H1 (cell line): ENCODE measurements around the gene TSHZ2. TPM values are rescaled to one million over a fixed set of nuclear protein-coding genes. Genes with fewer than 3 reads are reported as not detected.

Experiments
- CTCF ChIA-PET: fragments of 300-600 bp; sonication (Branson Sonifier 250); formaldehyde crosslinking; loops from one replicate; lab custom pipeline; 2021; ENCODE audit not compliant: partially characterized antibody; lab: Charles Lee
- POLR2A ChIA-PET: fragments of 300-600 bp; sonication (Branson Sonifier 250); formaldehyde crosslinking; loops from one replicate; lab custom pipeline; 2021; ENCODE audit warnings: inconsistent platforms; ENCODE audit not compliant: partially characterized antibody; lab: Charles Lee
- DNase-seq, 2 experiments: peaks; one replicate each; pipeline versions ENCODE4 v3.0.0 to v3.0.0-alpha.2; 2010 to 2022; ENCODE audit warnings: low spot score in 2 of 2, low read depth in 1 of 2, mixed read lengths in 1 of 2
- FAIRE-seq: peaks from 2 replicates; lab custom pipeline; 2011; peaks lifted over from hg19 to GRCh38; lab: Jason Lieb, UNC
- H2AFZ ChIP-seq: 2 replicates; pipeline ENCODE4 v1.8.1; 2012; ENCODE audit warnings: low read length, inconsistent platforms
- H2AK5ac ChIP-seq: 2 replicates; pipeline ENCODE4 v1.6.1; 2013; ENCODE audit warnings: low read depth, low read length
- H2BK120ac ChIP-seq: replicated peaks from 2 replicates; pipeline ENCODE3; 2013; ENCODE audit warnings: low read depth, low read length, inconsistent platforms
- H2BK12ac ChIP-seq: 2 replicates; pipeline ENCODE4 v1.6.1; 2013; ENCODE audit warnings: low read depth, low read length
- H2BK15ac ChIP-seq: 2 replicates; pipeline ENCODE4 v1.6.1; 2013; ENCODE audit warnings: low read length
- H2BK20ac ChIP-seq: 2 replicates; pipeline ENCODE4 v1.6.1; 2013; ENCODE audit warnings: low read length
- H2BK5ac ChIP-seq: 2 replicates; pipeline ENCODE4 v1.6.1; 2013; ENCODE audit warnings: low read depth, low read length
- H3K14ac ChIP-seq: 2 replicates; pipeline ENCODE4 v1.6.1; 2013; ENCODE audit warnings: inconsistent platforms; ENCODE audit not compliant: insufficient read length
- H3K18ac ChIP-seq: 2 replicates; pipeline ENCODE4 v1.6.1; 2013; ENCODE audit warnings: low read length; ENCODE audit errors: extremely low read depth
- H3K23ac ChIP-seq: 2 replicates; pipeline ENCODE4 v1.6.1; 2013; ENCODE audit warnings: inconsistent platforms; ENCODE audit not compliant: insufficient read length
- H3K23me2 ChIP-seq: 2 replicates; pipeline ENCODE4 v1.6.1; 2013; ENCODE audit warnings: low read depth, low read length
- H3K27ac ChIP-seq: 2 replicates; pipeline ENCODE4 v1.6.1; 2011; ENCODE audit warnings: low read depth, low read length, inconsistent platforms
- H3K27me3 ChIP-seq, 4 experiments: replicated peaks in 1 of 4; 1 replicate in 1 of 4; 2 replicates in 3 of 4; pipeline versions ENCODE4 v1.6.1 to v1.8.1; 2011 to 2013; ENCODE audit warnings: low read length in 3 of 4, mild to moderate bottlenecking in 3 of 4, inconsistent platforms in 2 of 4, mixed read lengths in 2 of 4, moderate library complexity in 1 of 4; ENCODE audit not compliant: control insufficient read depth in 3 of 4, insufficient read depth in 3 of 4; ENCODE audit errors: extremely low read depth in 1 of 4
- H3K36me3 ChIP-seq, 4 experiments: 2 replicates each; pipeline versions ENCODE4 v1.6.1 to v1.8.1; 2011 to 2013; ENCODE audit warnings: mild to moderate bottlenecking in 4 of 4, low read length in 3 of 4, moderate library complexity in 2 of 4, control low read depth in 1 of 4, inconsistent platforms in 1 of 4; ENCODE audit not compliant: insufficient read depth in 4 of 4, control insufficient read depth in 2 of 4
- H3K4ac ChIP-seq: replicated peaks from 2 replicates; pipeline ENCODE3; 2013; ENCODE audit warnings: low read length, low read depth, mixed read lengths, inconsistent platforms; ENCODE audit not compliant: insufficient read length
- H3K4me1 ChIP-seq, 4 experiments: replicated peaks in 1 of 4; 1 replicate in 1 of 4; 2 replicates in 3 of 4; pipeline versions ENCODE4 v1.6.1 to v1.8.1; 2011 to 2013; ENCODE audit warnings: low read length in 3 of 4, inconsistent platforms in 2 of 4, mixed read lengths in 1 of 4; ENCODE audit not compliant: insufficient read depth in 4 of 4, control insufficient read depth in 3 of 4
- H3K4me2 ChIP-seq, 2 experiments: 2 replicates each; pipeline versions ENCODE4 v1.6.1 to v1.8.1; 2011 to 2013; ENCODE audit warnings: low read depth in 2 of 2, low read length in 2 of 2, control low read depth in 1 of 2, inconsistent platforms in 1 of 2, mild to moderate bottlenecking in 1 of 2; ENCODE audit not compliant: insufficient read depth in 1 of 2
- H3K4me3 ChIP-seq, 4 experiments: fragments of 200-600, 300-600 bp in 1 of 4; sonication (generic), shearing (Covaris generic), sonication (Bioruptor Twin) in 1 of 4; 2 replicates each; pipeline versions ENCODE4 v1.5.1 to v1.8.1; 2011 to 2016; ENCODE audit warnings: low read length in 4 of 4, low read depth in 3 of 4, control low read depth in 2 of 4, inconsistent platforms in 2 of 4, mild to moderate bottlenecking in 2 of 4, mixed read lengths in 1 of 4, moderate library complexity in 1 of 4; ENCODE audit not compliant: insufficient read depth in 2 of 4; ENCODE audit errors: extremely low read depth in 1 of 4
- H3K56ac ChIP-seq: replicated peaks from 2 replicates; pipeline ENCODE3; 2013; ENCODE audit warnings: low read depth, mild to moderate bottlenecking, mixed read lengths, low read length, inconsistent platforms; ENCODE audit not compliant: insufficient read length
- H3K79me1 ChIP-seq: 2 replicates; pipeline ENCODE4 v1.6.1; 2013; ENCODE audit warnings: low read depth, low read length, control low read depth
- H3K79me2 ChIP-seq, 2 experiments: 2 replicates each; pipeline versions ENCODE4 v1.6.1 to v1.8.1; 2012 to 2013; ENCODE audit warnings: low read length in 2 of 2, mild to moderate bottlenecking in 2 of 2, inconsistent platforms in 1 of 2; ENCODE audit not compliant: insufficient read depth in 2 of 2, control insufficient read depth in 1 of 2
- H3K9ac ChIP-seq, 4 experiments: replicated peaks in 1 of 4; 1 replicate in 1 of 4; 2 replicates in 3 of 4; pipeline versions ENCODE4 v1.6.1 to v1.8.1; 2011 to 2013; ENCODE audit warnings: low read depth in 3 of 4, low read length in 3 of 4, control low read depth in 2 of 4, mild to moderate bottlenecking in 2 of 4, moderate library complexity in 2 of 4, inconsistent platforms in 1 of 4; ENCODE audit errors: extremely low read depth in 1 of 4
- H3K9me3 ChIP-seq, 2 experiments: 2 replicates each; pipeline versions ENCODE4 v1.6.1 to v1.8.1; 2012 to 2013; ENCODE audit warnings: mild to moderate bottlenecking in 2 of 2, moderate library complexity in 2 of 2, control low read depth in 1 of 2, inconsistent platforms in 1 of 2, low read depth in 1 of 2, low read length in 1 of 2, mixed read lengths in 1 of 2; ENCODE audit not compliant: insufficient read depth in 2 of 2
- H4K20me1 ChIP-seq, 2 experiments: replicated peaks in 1 of 2; 2 replicates each; pipeline versions ENCODE3 to v1.8.1; 2011 to 2013; ENCODE audit warnings: inconsistent platforms in 2 of 2, low read length in 2 of 2, mild to moderate bottlenecking in 1 of 2; ENCODE audit not compliant: insufficient read depth in 2 of 2, control insufficient read depth in 1 of 2
- H4K5ac ChIP-seq: 2 replicates; pipeline ENCODE4 v1.6.1; 2013; ENCODE audit warnings: low read length, low read depth, mixed read lengths, inconsistent platforms; ENCODE audit not compliant: insufficient read length
- H4K8ac ChIP-seq: 2 replicates; pipeline ENCODE4 v1.8.0; 2013; ENCODE audit warnings: mild to moderate bottlenecking, moderate library complexity, low read length, inconsistent platforms; ENCODE audit not compliant: insufficient read depth; ENCODE audit errors: extremely low read depth
- H4K91ac ChIP-seq: replicated peaks from 2 replicates; pipeline ENCODE3; 2013; ENCODE audit warnings: low read length, mixed read lengths, inconsistent platforms; ENCODE audit not compliant: insufficient read length
- CBX5 ChIP-seq: fragments of 300-800, 300-1000 bp; sonication (generic); IDR thresholded peaks from 2 replicates; pipeline ENCODE4 v1.7.1; 2016; ENCODE audit warnings: antibody characterized with exemption, low read length, low read depth
- CHD2 ChIP-seq: IDR thresholded peaks from 2 replicates; pipeline ENCODE4 v1.6.1; 2012; ENCODE audit warnings: low read length, improper control_type of control experiment
- JUND ChIP-seq: IDR thresholded peaks from 2 replicates; pipeline ENCODE4 v1.6.1; 2011; ENCODE audit warnings: mild to moderate bottlenecking, improper control_type of control experiment, low read length
- KDM4A ChIP-seq: IDR thresholded peaks from one replicate; pipeline ENCODE4 v1.7.1; 2012; ENCODE audit warnings: low read depth, mild to moderate bottlenecking, moderate library complexity, low read length, inconsistent platforms; ENCODE audit not compliant: severe bottlenecking
- NANOG ChIP-seq: IDR thresholded peaks from 2 replicates; pipeline ENCODE4 v1.6.1; 2011; ENCODE audit warnings: low read length, low read depth, mild to moderate bottlenecking, inconsistent platforms; ENCODE audit not compliant: insufficient read depth, poor library complexity, severe bottlenecking
- POU5F1 ChIP-seq: IDR thresholded peaks from 2 replicates; pipeline ENCODE4 v1.6.1; 2011; ENCODE audit warnings: low read depth, mild to moderate bottlenecking, low read length, moderate library complexity
- RBBP5 ChIP-seq: IDR thresholded peaks from 2 replicates; pipeline ENCODE4 v1.7.1; 2012; ENCODE audit warnings: low read depth, mild to moderate bottlenecking, inconsistent platforms, low read length, moderate library complexity, borderline replicate concordance
- RXRA ChIP-seq: IDR thresholded peaks from 2 replicates; pipeline ENCODE4 v1.6.1; 2011; ENCODE audit warnings: low read depth, mild to moderate bottlenecking, low read length, moderate library complexity; ENCODE audit not compliant: insufficient read depth
- SIRT6 ChIP-seq: IDR thresholded peaks from one replicate; pipeline ENCODE4 v1.7.1; 2012; ENCODE audit warnings: low read length, inconsistent platforms
- SP1 ChIP-seq: IDR thresholded peaks from 2 replicates; pipeline ENCODE4 v1.6.1; 2011; ENCODE audit warnings: low read depth, low read length
- SUZ12 ChIP-seq: fragments of 200-600 bp; sonication (generic); IDR thresholded peaks from 2 replicates; pipeline ENCODE4 v1.6.1; 2012; ENCODE audit warnings: mild to moderate bottlenecking, inconsistent platforms, low read length, moderate library complexity, mixed read lengths
- TAF1 ChIP-seq: IDR thresholded peaks from 2 replicates; pipeline ENCODE4 v1.6.1; 2011; ENCODE audit warnings: mild to moderate bottlenecking, low read depth, low read length
- TBP ChIP-seq: IDR thresholded peaks from 2 replicates; pipeline ENCODE4 v1.6.1; 2011; ENCODE audit warnings: low read depth, low read length, improper control_type of control experiment
- TEAD4 ChIP-seq: IDR thresholded peaks from 2 replicates; pipeline ENCODE4 v1.6.1; 2012; ENCODE audit warnings: low read depth, low read length, inconsistent platforms, mixed read lengths
- WGBS, 2 experiments: shearing (Covaris generic) in 1 of 2; methylation state at CpG; one replicate each; pipeline versions ENCODE4 v1.1.6 to v1.1.7; 2013 to 2015; ENCODE audit warnings: low lambda C conversion rate in 2 of 2, mixed read lengths in 2 of 2, inconsistent platforms in 1 of 2, low coverage in 1 of 2, missing lambda C conversion rate in 1 of 2; ENCODE audit not compliant: insufficient replicate concordance in 2 of 2, insufficient coverage in 1 of 2, insufficient read length in 1 of 2; ENCODE audit errors: extremely low coverage in 1 of 2, missing lambda C conversion rate in 1 of 2; 5-methylcytosine and 5-hydroxymethylcytosine counted together
- polyA plus RNA-seq, 7 experiments: library from polyadenylated mRNA; depleted of rRNA in 3 of 7; stranded (reverse) in 5 of 7; unstranded in 2 of 7; fragments of >200 nt in 5 of 7; fragments of 200-250 nt in 2 of 7; gene quantifications; 1 replicate in 5 of 7; 2 replicates in 1 of 7; 4 replicates in 1 of 7; pipeline versions ENCODE4 v1.2.1 to v1.2.3, GENCODE V29; 2011 to 2013; ENCODE audit warnings: missing spikeins in 2 of 7, mixed read lengths in 2 of 7
- total RNA-seq: library from RNA; stranded (reverse); fragmentation: NEBNext Ultra II Directional; extraction: Animal tissue kit (Norgen Biotek cat#: 25700); gene quantifications from 2 replicates; pipeline ENCODE4 v1.2.1, GENCODE V29; 2021
- TF ChIP-seq, protein P1 (sequence below): IDR thresholded peaks from 2 replicates; pipeline ENCODE4 v1.6.1; 2011; ENCODE audit warnings: low read length, improper control_type of control experiment

The TSHZ2 gene
- total and polyA plus RNA-seq, 2 of the 8 experiments (the other 6 are each of a cell fraction or from before 2014, with no cell fraction given) = 0.14 to 0.30 TPM

GRCh38 chr20:53150532-53150931 lies 178.4 kb downstream of the TSHZ2 start:
- Histone ChIP-seq H3K4me3 (no peak overlapping the region), H3K56ac (no peak overlapping the region), H3K14ac (no peak overlapping the region), H2AK5ac (no peak overlapping the region), H3K27me3 (no peaks in the 10 kb centered on the region; a peak in 2 of 7 replicates), H3K4me1 (no peaks in the 10 kb centered on the region), H2AFZ (no peak overlapping the region), H3K9me3 (no peaks in the 10 kb centered on the region), H3K4me2 (no peak overlapping the region), H2BK15ac (no peak overlapping the region), H3K36me3 (no peaks in the 10 kb centered on the region), H2BK120ac (no peak overlapping the region), H4K91ac (no peak overlapping the region), H3K4ac (no peak overlapping the region), H3K18ac (no peak overlapping the region), H4K5ac (no peak overlapping the region), H2BK5ac (no peak overlapping the region), H3K23ac (no peak overlapping the region), H4K20me1 (no peaks in the 10 kb centered on the region), H2BK20ac (no peak overlapping the region), H4K8ac (no peak overlapping the region), H3K9ac (no peak overlapping the region), H2BK12ac (no peak overlapping the region), H3K79me1 (no peaks in the 10 kb centered on the region), H3K23me2 (0 out of 2 replicates have a peak, but pooled peaks cover 2% of the 10 kb centered on the region), H3K27ac (no peak overlapping the region), H3K79me2 (no peaks in the 10 kb centered on the region)
- ChIA-PET CTCF (interaction anchor here (1.1 to 2.5 kb wide), 2 partner anchors 12 to 13 kb away, joined by 4 to 7 read pairs; no protein-coding TSS in a partner anchor), POLR2A (no interaction called here)
- FAIRE-seq = no peak
- DNase-seq = no peak
- 88% methylated on average over 1 of the region's 1 CpG; no CpG with 5 or more reads in 1 of the 2 experiments for WGBS, 2 experiments
- TF ChIP-seq SUZ12 (no peak), SIRT6 (no peak), NANOG (no peak), KDM4A (no peak), RBBP5 (no peak), TBP (no peak), TAF1 (no peak), SP1 (no peak), JUND (no peak), CBX5 (no peak), POU5F1 (no peak), TEAD4 (no peak), CHD2 (no peak), RXRA (no peak)
- TF ChIP-seq, protein P1, sequence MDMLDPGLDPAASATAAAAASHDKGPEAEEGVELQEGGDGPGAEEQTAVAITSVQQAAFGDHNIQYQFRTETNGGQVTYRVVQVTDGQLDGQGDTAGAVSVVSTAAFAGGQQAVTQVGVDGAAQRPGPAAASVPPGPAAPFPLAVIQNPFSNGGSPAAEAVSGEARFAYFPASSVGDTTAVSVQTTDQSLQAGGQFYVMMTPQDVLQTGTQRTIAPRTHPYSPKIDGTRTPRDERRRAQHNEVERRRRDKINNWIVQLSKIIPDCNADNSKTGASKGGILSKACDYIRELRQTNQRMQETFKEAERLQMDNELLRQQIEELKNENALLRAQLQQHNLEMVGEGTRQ = no peak
